IMR-90 (cell line): ENCODE results near the gene DPP6. TPM values are rescaled to one million over a fixed set of nuclear protein-coding genes. Genes with fewer than 3 reads are reported as not detected.

ENCODE experiments used
- ATAC-seq: fragments of 200-7000 bp; cut with Tn5 transposase; 2 replicates; pipeline ENCODE4 v1.9.1; 2020; ENCODE audit warnings: low read depth, mild to moderate bottlenecking, moderate library complexity
- BruUV-seq: library from RNA; stranded (reverse); fragments of 400-500 nt; replicated peaks from 2 replicates; lab custom pipeline; 2021; lab: Mats Ljungman, UMichigan
- CTCF ChIA-PET: fragments of 300-600 bp; formaldehyde crosslinking; extraction: SDS; loops from one replicate; lab custom pipeline; 2021; ENCODE audit warnings: antibody characterized with exemption; lab: Yijun Ruan, JAX
- POLR2A ChIA-PET: fragments of 300-600 bp; sonication (Branson Sonifier 250); formaldehyde crosslinking; loops from one replicate; lab custom pipeline; 2022; ENCODE audit warnings: antibody characterized with exemption; ENCODE audit not compliant: unreplicated experiment; lab: Charles Lee
- DNase-seq: peaks from one replicate; pipeline ENCODE4 v3.0.0; 2013
- H2AFZ ChIP-seq: replicated peaks from 2 replicates; pipeline ENCODE3; 2013; ENCODE audit warnings: low read length, mild to moderate bottlenecking; ENCODE audit not compliant: poor library complexity
- H2AK5ac ChIP-seq: 2 replicates; pipeline ENCODE4 v1.6.1; 2013; ENCODE audit warnings: low read depth, low read length, inconsistent platforms
- H2AK9ac ChIP-seq: replicated peaks from 2 replicates; pipeline ENCODE3; 2013; ENCODE audit warnings: mild to moderate bottlenecking, low read depth, low read length, moderate library complexity; ENCODE audit not compliant: poor library complexity
- H2BK120ac ChIP-seq: 2 replicates; pipeline ENCODE4 v1.6.1; 2013; ENCODE audit warnings: low read depth, low read length, inconsistent platforms
- H2BK15ac ChIP-seq: 3 replicates; pipeline ENCODE4 v1.6.1; 2013; ENCODE audit warnings: low read depth, low read length, inconsistent platforms
- H2BK20ac ChIP-seq: 2 replicates; pipeline ENCODE4 v1.6.1; 2013; ENCODE audit warnings: low read depth, mild to moderate bottlenecking, inconsistent platforms, low read length, moderate library complexity
- H2BK5ac ChIP-seq: 2 replicates; pipeline ENCODE4 v1.6.1; 2013; ENCODE audit warnings: mild to moderate bottlenecking, low read depth, low read length, inconsistent platforms; ENCODE audit not compliant: poor library complexity, severe bottlenecking
- H3K14ac ChIP-seq: replicated peaks from 2 replicates; pipeline ENCODE4 v1.6.1; 2013; ENCODE audit warnings: low read depth, low read length, inconsistent platforms
- H3K18ac ChIP-seq: 2 replicates; pipeline ENCODE4 v1.6.1; 2013; ENCODE audit warnings: low read depth, low read length, control low read depth
- H3K23ac ChIP-seq: 2 replicates; pipeline ENCODE4 v1.6.1; 2013; ENCODE audit warnings: low read depth, low read length, inconsistent platforms
- H3K27ac ChIP-seq: 2 replicates; pipeline ENCODE4 v1.5.1; 2013; ENCODE audit warnings: mild to moderate bottlenecking, control low read depth, low read length; ENCODE audit not compliant: insufficient read depth
- H3K27me3 ChIP-seq: 2 replicates; pipeline ENCODE4 v1.6.1; 2013; ENCODE audit warnings: low read length; ENCODE audit not compliant: control insufficient read depth, insufficient read depth
- H3K36me3 ChIP-seq: 2 replicates; pipeline ENCODE4 v1.6.1; 2013; ENCODE audit warnings: low read length, mixed read lengths; ENCODE audit not compliant: control insufficient read depth, insufficient read depth
- H3K4ac ChIP-seq: 2 replicates; pipeline ENCODE4 v1.6.1; 2013; ENCODE audit warnings: low read depth, low read length, inconsistent platforms
- H3K4me1 ChIP-seq: 2 replicates; pipeline ENCODE4 v1.6.1; 2013; ENCODE audit warnings: low read length, mixed read lengths; ENCODE audit not compliant: control insufficient read depth, insufficient read depth
- H3K4me2 ChIP-seq: 2 replicates; pipeline ENCODE4 v1.6.1; 2013; ENCODE audit warnings: low read depth, mild to moderate bottlenecking, control low read depth, low read length, moderate library complexity
- H3K4me3 ChIP-seq: 2 replicates; pipeline ENCODE4 v1.5.1; 2013; ENCODE audit warnings: low read depth, mild to moderate bottlenecking, control low read depth, low read length, moderate library complexity; ENCODE audit not compliant: insufficient read depth
- H3K56ac ChIP-seq: 2 replicates; pipeline ENCODE4 v1.6.1; 2013; ENCODE audit warnings: low read length, inconsistent platforms; ENCODE audit not compliant: insufficient read depth; ENCODE audit errors: extremely low read depth
- H3K79me1 ChIP-seq, 2 experiments: 2 replicates each; pipeline ENCODE4 v1.6.1; 2013; ENCODE audit warnings: low read length in 2 of 2, inconsistent platforms in 1 of 2, low read depth in 1 of 2
- H3K9ac ChIP-seq: 2 replicates; pipeline ENCODE4 v1.6.1; 2013; ENCODE audit warnings: low read depth, low read length, control low read depth
- H3K9me1 ChIP-seq: 2 replicates; pipeline ENCODE4 v1.6.1; 2013; ENCODE audit warnings: low read length, inconsistent platforms; ENCODE audit not compliant: insufficient read depth
- H3K9me3 ChIP-seq: 2 replicates; pipeline ENCODE4 v1.6.1; 2013; ENCODE audit warnings: low read length; ENCODE audit not compliant: control insufficient read depth, insufficient read depth
- H4K20me1 ChIP-seq: 2 replicates; pipeline ENCODE4 v1.6.1; 2013; ENCODE audit warnings: low read length, inconsistent platforms; ENCODE audit not compliant: insufficient read depth
- H4K5ac ChIP-seq: 2 replicates; pipeline ENCODE4 v1.6.1; 2013; ENCODE audit warnings: mild to moderate bottlenecking, low read depth, low read length, control low read depth
- H4K8ac ChIP-seq, 2 experiments: 2 replicates each; pipeline ENCODE4 v1.6.1; 2013; ENCODE audit warnings: low read depth in 2 of 2, low read length in 2 of 2, control low read depth in 1 of 2, inconsistent platforms in 1 of 2
- H4K91ac ChIP-seq: 2 replicates; pipeline ENCODE4 v1.6.1; 2013; ENCODE audit warnings: low read depth, low read length, inconsistent platforms; ENCODE audit not compliant: insufficient read depth
- BHLHE40 ChIP-seq: fragments of 150-350 bp; IDR thresholded peaks from 2 replicates; pipeline ENCODE4 v1.6.1; 2016; ENCODE audit warnings: mild to moderate bottlenecking, low read depth, low read length
- NFE2L2 ChIP-seq: fragments of 150-350 bp; IDR thresholded peaks from 2 replicates; pipeline ENCODE4 v1.6.1; 2016; ENCODE audit warnings: low read depth, mild to moderate bottlenecking, low read length
- RAD21 ChIP-seq: IDR thresholded peaks from 2 replicates; pipeline ENCODE4 v1.6.1; 2012; ENCODE audit warnings: low read length, improper control_type of control experiment
- SMC3 ChIP-seq: fragments of 150-350 bp; IDR thresholded peaks from 2 replicates; pipeline ENCODE4 v1.6.1; 2016; ENCODE audit warnings: low read depth, mild to moderate bottlenecking, antibody characterized with exemption, low read length, moderate library complexity
- WGBS, 2 experiments: methylation state at CpG; one replicate each; pipeline versions ENCODE4 v1.1.5 to v1.1.7; 2013; ENCODE audit warnings: missing lambda C conversion rate in 2 of 2; ENCODE audit not compliant: insufficient read length in 1 of 2; ENCODE audit errors: extremely low coverage in 2 of 2; 5-methylcytosine and 5-hydroxymethylcytosine counted together
- dilution Hi-C: fragments of 300-500 bp; cut with HindIII; formaldehyde crosslinking; loops from one replicate; pipeline ENCODE4 v1.14.3; 2018; ENCODE audit warnings: low sequenced_read_pairs; ENCODE audit not compliant: unreplicated experiment
- in situ Hi-C: fragments of 300-500 bp; cut with MboI; formaldehyde crosslinking; loops from 3 replicates; pipeline ENCODE4 v1.14.3; 2019; ENCODE audit warnings: low sequenced_read_pairs, inconsistent platforms, mixed read lengths
- intact Hi-C: fragments of 100-400 bp; cut with micrococcal nuclease; formaldehyde crosslinking; loops from 2 replicates; pipeline ENCODE4 v1.10.0; 2022
- polyA plus RNA-seq, 3 experiments: library from polyadenylated mRNA; depleted of rRNA; stranded (reverse); fragments of >200 nt; gene quantifications; 2 replicates each; pipeline ENCODE4 v1.2.3, GENCODE V29; 2012; ENCODE audit warnings: low replicate concordance in 1 of 3
- total RNA-seq: library from RNA; depleted of rRNA; stranded (reverse); fragments of >200 nt; gene quantifications from 2 replicates; pipeline ENCODE4 v1.2.3, GENCODE V29; 2012
- TF ChIP-seq, protein P1 (sequence below): fragments of 150-350 bp; IDR thresholded peaks from 2 replicates; pipeline ENCODE4 v1.6.1; 2017; ENCODE audit warnings: mild to moderate bottlenecking, antibody characterized with exemption, low read length, low read depth

The DPP6 gene
- total and polyA plus RNA-seq, 2 of the 4 experiments (the other 2 are of a cell fraction), result not detected

DNA sequence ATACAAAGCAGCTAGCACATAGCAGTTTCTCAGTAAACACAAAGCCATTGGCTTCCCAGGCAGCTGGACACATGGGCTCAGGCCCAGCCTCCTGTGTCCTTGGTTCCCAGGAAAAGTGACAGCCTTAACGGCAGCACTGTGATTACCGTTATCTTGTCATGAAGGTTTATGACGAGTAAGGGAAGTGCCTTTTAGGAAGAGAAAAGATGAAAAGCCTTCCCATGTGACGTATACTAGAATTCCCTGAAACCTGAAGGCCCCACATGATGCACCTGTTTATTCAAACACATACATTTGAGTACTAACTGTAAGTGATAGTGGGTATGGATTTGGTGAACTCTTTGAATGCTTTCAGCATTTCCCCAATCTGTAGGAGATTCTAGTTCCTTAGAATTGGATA, 244.2 kb downstream of the DPP6 start:
- Histone ChIP-seq H2BK20ac (no peak overlapping the region), H3K27me3 (no peaks in the 10 kb centered on the region), H2AK5ac (no peak overlapping the region), H4K5ac (no peak overlapping the region), H4K20me1 (no peaks in the 10 kb centered on the region), H2BK120ac (no peak overlapping the region), H3K18ac (no peak overlapping the region), H3K79me1 (no peaks in the 10 kb centered on the region), H4K8ac (no peak overlapping the region), H4K91ac (no peak overlapping the region), H3K9me3 (peaks cover 29% of the 10 kb centered on the region), H3K9ac (no peak overlapping the region), H2BK15ac (no peak overlapping the region), H3K36me3 (no peaks in the 10 kb centered on the region), H3K27ac (no peak overlapping the region), H3K9me1 (no peaks in the 10 kb centered on the region), H3K56ac (no peak overlapping the region), H2BK5ac (no peak overlapping the region), H2AFZ (no peak overlapping the region), H3K23ac (no peak overlapping the region), H3K14ac (no peak overlapping the region), H3K4me1 (no peaks in the 10 kb centered on the region), H3K4me3 (no peak overlapping the region), H2AK9ac (no peak overlapping the region), H3K4ac (no peak overlapping the region), H3K4me2 (no peak overlapping the region)
- dilution Hi-C loops (no loop called here), intact Hi-C loops (no loop called here), in situ Hi-C loops (no loop called here)
- TF ChIP-seq BHLHE40, result no peak
- no peak for TF ChIP-seq SMC3
- TF ChIP-seq, protein P1, sequence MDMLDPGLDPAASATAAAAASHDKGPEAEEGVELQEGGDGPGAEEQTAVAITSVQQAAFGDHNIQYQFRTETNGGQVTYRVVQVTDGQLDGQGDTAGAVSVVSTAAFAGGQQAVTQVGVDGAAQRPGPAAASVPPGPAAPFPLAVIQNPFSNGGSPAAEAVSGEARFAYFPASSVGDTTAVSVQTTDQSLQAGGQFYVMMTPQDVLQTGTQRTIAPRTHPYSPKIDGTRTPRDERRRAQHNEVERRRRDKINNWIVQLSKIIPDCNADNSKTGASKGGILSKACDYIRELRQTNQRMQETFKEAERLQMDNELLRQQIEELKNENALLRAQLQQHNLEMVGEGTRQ, result no peak
- no peak for TF ChIP-seq RAD21
- no peak for TF ChIP-seq NFE2L2
- BruUV-seq, result no TSS peak
- ATAC-seq, result no peak
- ChIA-PET CTCF (no interaction called here), POLR2A (no interaction called here)
- WGBS, 2 experiments, result no CpG with 5 or more reads among the region's 4 CpGs
- no peak for DNase-seq
